ENCODE measurements around the gene ZDHHC16.

The ZDHHC16 gene

DNA sequence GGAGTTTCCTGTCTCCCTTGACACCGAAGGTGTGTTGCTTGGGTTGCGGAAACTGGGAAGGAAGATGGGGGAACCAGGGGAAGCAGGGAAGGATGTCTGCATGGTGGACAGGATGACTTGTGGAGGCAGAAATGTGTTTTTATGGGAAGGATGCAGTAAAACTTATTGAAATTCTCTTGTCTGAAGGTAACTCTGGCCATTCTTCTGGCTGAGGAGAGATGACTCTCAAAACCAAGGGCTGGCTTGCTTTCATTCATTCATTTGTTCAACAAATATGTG is 54.3 kb downstream of the ZDHHC16 start:
- no peaks in the 10 kb centered on the region for H3K27me3 ChIP-seq (replicated peaks)
- no peaks in the 10 kb centered on the region for H3K36me3 ChIP-seq (replicated peaks)
- H3K4me3 ChIP-seq (ENCODE audit: low read depth, low read length): peak overlapping the region; percentile 98
- no peak overlapping the region for H3K27ac ChIP-seq
- TF ChIP-seq CTCF (IDR thresholded peaks at IDR 0.05; ENCODE audit: low read depth, low read length, missing control alignments): no peak
- DNase-seq: no peak
- in situ Hi-C loops (cut with HindIII; ENCODE audit: low pct_ligation_motif_present, low sequenced_read_pairs): no loop called here

DNA sequence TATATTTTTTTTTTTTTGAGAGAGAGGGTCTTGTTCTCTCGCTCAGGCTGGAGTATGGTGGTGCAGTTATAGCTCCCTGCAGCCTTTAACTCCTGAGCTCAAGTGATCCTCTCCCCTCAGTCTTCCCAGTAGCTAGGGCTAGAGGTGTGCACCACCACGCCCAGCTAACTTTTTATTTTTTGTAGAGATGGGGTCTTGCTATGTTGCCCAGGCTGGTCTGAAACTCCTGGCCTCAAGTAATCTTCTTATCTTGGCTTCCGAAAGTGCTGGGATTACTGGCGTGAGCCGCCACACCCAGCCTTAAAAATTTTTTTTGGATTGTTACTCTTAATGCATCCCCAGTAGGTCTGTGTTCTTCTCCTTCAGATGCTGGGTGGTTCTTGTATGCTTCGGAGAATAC is 56.9 kb downstream of the ZDHHC16 start:
- in situ Hi-C loops (cut with HindIII; ENCODE audit: low pct_ligation_motif_present, low sequenced_read_pairs): no loop called here

DNA sequence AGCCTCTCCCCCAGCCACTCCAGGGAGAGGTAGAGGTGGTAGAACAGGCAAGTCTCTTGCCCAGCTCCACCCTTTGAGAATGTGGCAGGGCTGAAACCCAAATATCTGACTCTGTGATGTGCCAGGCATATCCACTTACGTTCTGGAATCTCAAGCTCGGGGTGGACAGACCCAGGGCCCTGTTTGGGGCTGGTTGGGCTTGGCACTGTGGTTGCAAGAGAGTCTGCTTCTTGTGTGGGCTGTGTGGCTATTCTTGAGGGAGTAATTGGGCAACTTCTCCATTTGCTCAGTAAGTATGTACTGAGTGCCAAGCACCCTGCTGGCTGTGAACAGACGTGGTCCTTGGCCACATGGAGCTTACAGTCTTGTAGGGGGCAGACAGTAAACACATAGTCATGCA is 57.4 kb downstream of the ZDHHC16 start:
- Histone ChIP-seq H3K27ac (no peak overlapping the region), H3K4me3 (ENCODE audit: low read depth, low read length) (no peak overlapping the region), H3K36me3 (replicated peaks) (no peaks in the 10 kb centered on the region), H3K27me3 (replicated peaks) (no peaks in the 10 kb centered on the region)
- DNase-seq: no peak
- no peak for TF ChIP-seq CTCF (IDR thresholded peaks at IDR 0.05; ENCODE audit: low read depth, low read length, missing control alignments)
- in situ Hi-C loops (cut with HindIII; ENCODE audit: low pct_ligation_motif_present, low sequenced_read_pairs): no loop called here

More for the DNA sequence above, 56.9 kb downstream of the ZDHHC16 start:
- TF ChIP-seq CTCF (IDR thresholded peaks at IDR 0.05; ENCODE audit: low read depth, low read length, missing control alignments): no peak
- Histone ChIP-seq H3K27ac (no peak overlapping the region), H3K36me3 (replicated peaks) (no peaks in the 10 kb centered on the region), H3K27me3 (replicated peaks) (no peaks in the 10 kb centered on the region), H3K4me3 (ENCODE audit: low read depth, low read length) (no peak overlapping the region)
- DNase-seq: no peak

DNA sequence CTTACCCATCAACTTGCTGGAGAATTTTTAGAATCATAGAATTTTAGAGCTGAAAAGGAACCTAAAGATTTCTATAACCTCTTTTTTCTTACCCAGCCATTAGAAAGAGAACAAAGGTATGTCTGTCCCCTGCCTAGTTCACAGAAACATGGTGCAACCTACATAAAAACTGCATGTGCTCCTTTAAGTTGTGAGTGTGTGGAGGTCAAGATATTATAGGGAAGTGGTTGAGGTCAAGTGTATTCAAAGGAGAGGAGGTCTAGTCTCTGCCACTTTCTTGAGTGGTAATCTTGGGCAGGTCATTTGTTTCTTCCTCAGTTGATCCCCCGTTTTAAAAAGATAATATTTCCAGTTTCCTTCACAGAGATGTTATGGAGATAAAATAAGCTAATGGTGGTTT is 59.2 kb downstream of the ZDHHC16 start:
- in situ Hi-C loops (cut with HindIII; ENCODE audit: low pct_ligation_motif_present, low sequenced_read_pairs): no loop called here

GRCh38 chr10:97506199-97506991 is 60.4 kb downstream of the ZDHHC16 start:
- Histone ChIP-seq H3K4me3 (ENCODE audit: low read depth, low read length) (no peak overlapping the region), H3K27me3 (replicated peaks) (no peaks in the 10 kb centered on the region), H3K36me3 (replicated peaks) (no peaks in the 10 kb centered on the region), H3K27ac (no peak overlapping the region)
- no peak for TF ChIP-seq CTCF (IDR thresholded peaks at IDR 0.05; ENCODE audit: low read depth, low read length, missing control alignments)
- in situ Hi-C loops (cut with HindIII; ENCODE audit: low pct_ligation_motif_present, low sequenced_read_pairs): no loop called here
- DNase-seq: no peak

More for the DNA sequence above, 59.2 kb downstream of the ZDHHC16 start:
- H3K27ac ChIP-seq: no peak overlapping the region
- H3K27me3 ChIP-seq (replicated peaks): no peaks in the 10 kb centered on the region
- no peak for TF ChIP-seq CTCF (IDR thresholded peaks at IDR 0.05; ENCODE audit: low read depth, low read length, missing control alignments)
- DNase-seq: no peak
- no peak overlapping the region for H3K4me3 ChIP-seq (ENCODE audit: low read depth, low read length)
- no peaks in the 10 kb centered on the region for H3K36me3 ChIP-seq (replicated peaks)
